ENCODE data around the gene TAF5L. TPM values are rescaled to one million over a fixed set of nuclear protein-coding genes. Genes with fewer than 3 reads are reported as not detected.

The TAF5L gene
- total and polyA plus RNA-seq, 2 experiments from 2014 or later = 5.6 to 17.6 TPM

- no peak for TF ChIP-seq EZH2 (IDR thresholded peaks at IDR 0.05; ENCODE audit: low read depth, unreplicated experiment)
- TF ChIP-seq STAT1 (IDR thresholded peaks at IDR 0.05; ENCODE audit: unreplicated experiment) = no peak
- no peak for TF ChIP-seq EZH2phosphoT487 (IDR thresholded peaks at IDR 0.05; ENCODE audit: unreplicated experiment)
- no peak for TF ChIP-seq POLR2AphosphoS5 (IDR thresholded peaks at IDR 0.05; ENCODE audit: low read depth)
- no peak for TF ChIP-seq REST (IDR thresholded peaks at IDR 0.05; ENCODE audit: unreplicated experiment)
- no peak for TF ChIP-seq NANOG (IDR thresholded peaks at IDR 0.05; ENCODE audit: borderline replicate concordance)
These were observed 53.6 kb downstream of the TAF5L start (continued) for GRCh38 chr1:229572286-229572685.

- no peaks in the 10 kb centered on the region for H3F3A ChIP-seq (replicated peaks; ENCODE audit: low read depth)
- H3K4me3 ChIP-seq = no peak overlapping the region
- no peak overlapping the region for H2AFZ ChIP-seq
- H3K4me1 Mint-ChIP-seq = peaks cover 4% of the 10 kb centered on the region; the same call in 2 of the 3 replicates
- peaks cover 6% of the 10 kb centered on the region for H3K27me3 Mint-ChIP-seq (ENCODE audit: insufficient read depth, low read depth, poor library complexity)
- H3K27ac Mint-ChIP-seq = no peak overlapping the region
- no peaks in the 10 kb centered on the region for H3K36me3 ChIP-seq (ENCODE audit: insufficient read depth)
- H3K4me3 Mint-ChIP-seq = no peak overlapping the region
- H3K27me3 ChIP-seq (ENCODE audit: insufficient read depth) = no peaks in the 10 kb centered on the region
- no peaks in the 10 kb centered on the region for H3K9me3 Mint-ChIP-seq
- H4K20me1 ChIP-seq (replicated peaks; ENCODE audit: insufficient read depth) = no peaks in the 10 kb centered on the region
- no peaks in the 10 kb centered on the region for H3K79me2 ChIP-seq (replicated peaks; ENCODE audit: insufficient read depth)
- H3K4me2 ChIP-seq = no peak overlapping the region
- ATAC-seq = no peak
- no peak for DNase-seq (ENCODE audit: low spot score)
- H3K27ac ChIP-seq (ENCODE audit: low read depth) = no peak overlapping the region
- H3K4me1 ChIP-seq (ENCODE audit: insufficient read depth) = no peaks in the 10 kb centered on the region
- no peaks in the 10 kb centered on the region for H3K36me3 Mint-ChIP-seq (ENCODE audit: low read depth)
- no peaks in the 10 kb centered on the region for H3K9me2 ChIP-seq (ENCODE audit: insufficient read depth)
- no peak for TF ChIP-seq ETS1 (IDR thresholded peaks at IDR 0.05)
- no peak for TF ChIP-seq CTCF (conservative IDR thresholded peaks at IDR 0.05; ENCODE audit: low read depth in 2 of 2)
- TF ChIP-seq EZH2phosphoT487 (IDR thresholded peaks at IDR 0.05; ENCODE audit: unreplicated experiment) = no peak
- no peak for TF ChIP-seq STAT1 (IDR thresholded peaks at IDR 0.05; ENCODE audit: unreplicated experiment)
- TF ChIP-seq NANOG (IDR thresholded peaks at IDR 0.05; ENCODE audit: borderline replicate concordance) = no peak
- no peak for TF ChIP-seq EZH2 (IDR thresholded peaks at IDR 0.05; ENCODE audit: low read depth, unreplicated experiment)
- no peak for TF ChIP-seq JUNB (IDR thresholded peaks at IDR 0.05; ENCODE audit: unreplicated experiment)
- no peak for TF ChIP-seq ZNF462 (CRISPR knock-in tag; IDR thresholded peaks at IDR 0.05)
- no peak for TF ChIP-seq ZNF331 (CRISPR knock-in tag; IDR thresholded peaks at IDR 0.05; ENCODE audit: low read depth)
These were observed 54.9 kb downstream of the TAF5L start for GRCh38 chr1:229570891-229571516.

All from GM23338 (cell line).